Panc1 (cell line): ENCODE data around the gene VSIR.

Source experiments
- POLR2AphosphoS5 ChIP-seq: IDR thresholded peaks from 2 replicates; pipeline ENCODE4 v1.6.1; 2012; ENCODE audit warnings: mild to moderate bottlenecking, low read depth, low read length, moderate library complexity
- TCF7L2 ChIP-seq: IDR thresholded peaks from 2 replicates; pipeline ENCODE4 v1.6.1; 2011; ENCODE audit warnings: mild to moderate bottlenecking, low read depth, low read length, inconsistent platforms
- TF ChIP-seq, protein P1 (sequence below): fragments of 450-650 bp; IDR thresholded peaks from 2 replicates; pipeline ENCODE4 v1.5.1; 2017; ENCODE audit warnings: mild to moderate bottlenecking

DNA sequence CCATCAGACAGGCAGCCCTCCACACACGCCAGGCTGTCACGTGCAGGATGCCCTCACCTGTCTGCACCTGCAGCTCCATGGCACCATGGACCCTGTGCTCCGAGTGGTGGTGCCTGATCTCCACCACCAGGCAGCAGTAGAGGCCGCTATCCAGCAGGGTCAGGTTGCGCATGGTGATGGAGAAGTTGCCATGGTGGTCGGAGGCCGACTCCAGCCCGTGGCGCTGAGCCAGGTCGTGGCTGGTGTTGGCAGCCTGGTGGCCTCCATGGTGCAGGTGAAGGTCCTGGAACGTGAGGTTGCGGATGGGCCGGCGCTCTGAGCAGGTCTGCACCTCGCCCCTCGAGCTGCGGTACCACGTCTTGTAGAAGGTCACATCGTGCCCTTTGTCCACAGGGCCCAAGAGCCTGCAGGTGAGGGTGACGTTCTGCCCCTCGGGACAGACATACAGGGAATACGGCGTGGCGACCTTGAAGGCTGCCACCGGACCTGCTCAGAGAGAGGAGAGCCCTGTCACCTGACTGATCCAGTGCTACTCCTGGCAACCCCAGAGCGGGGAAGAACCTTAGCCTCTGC, 11.7 kb downstream of the VSIR start:
- TF ChIP-seq, protein P1, sequence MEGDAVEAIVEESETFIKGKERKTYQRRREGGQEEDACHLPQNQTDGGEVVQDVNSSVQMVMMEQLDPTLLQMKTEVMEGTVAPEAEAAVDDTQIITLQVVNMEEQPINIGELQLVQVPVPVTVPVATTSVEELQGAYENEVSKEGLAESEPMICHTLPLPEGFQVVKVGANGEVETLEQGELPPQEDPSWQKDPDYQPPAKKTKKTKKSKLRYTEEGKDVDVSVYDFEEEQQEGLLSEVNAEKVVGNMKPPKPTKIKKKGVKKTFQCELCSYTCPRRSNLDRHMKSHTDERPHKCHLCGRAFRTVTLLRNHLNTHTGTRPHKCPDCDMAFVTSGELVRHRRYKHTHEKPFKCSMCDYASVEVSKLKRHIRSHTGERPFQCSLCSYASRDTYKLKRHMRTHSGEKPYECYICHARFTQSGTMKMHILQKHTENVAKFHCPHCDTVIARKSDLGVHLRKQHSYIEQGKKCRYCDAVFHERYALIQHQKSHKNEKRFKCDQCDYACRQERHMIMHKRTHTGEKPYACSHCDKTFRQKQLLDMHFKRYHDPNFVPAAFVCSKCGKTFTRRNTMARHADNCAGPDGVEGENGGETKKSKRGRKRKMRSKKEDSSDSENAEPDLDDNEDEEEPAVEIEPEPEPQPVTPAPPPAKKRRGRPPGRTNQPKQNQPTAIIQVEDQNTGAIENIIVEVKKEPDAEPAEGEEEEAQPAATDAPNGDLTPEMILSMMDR = no peak
- TF ChIP-seq TCF7L2 (no peak), POLR2AphosphoS5 (no peak)
